Kidney epithelial cell (primary cell): Measurements from ENCODE around the gene PTPRD. TPM values are rescaled to one million over a fixed set of nuclear protein-coding genes. Genes with fewer than 3 reads are reported as not detected.

Experiments used
- DNase-seq: peaks from one replicate; pipeline ENCODE4 v3.0.0-alpha.2; 2010; ENCODE audit warnings: low read depth
- H3K27me3 ChIP-seq: 2 replicates; pipeline ENCODE4 v1.6.0; 2011; ENCODE audit warnings: low read length; ENCODE audit not compliant: control insufficient read depth, insufficient read depth
- H3K36me3 ChIP-seq: 2 replicates; pipeline ENCODE4 v1.5.1; 2011; ENCODE audit warnings: low read length; ENCODE audit not compliant: control insufficient read depth, insufficient read depth
- H3K4me3 ChIP-seq: 2 replicates; pipeline ENCODE4 v1.5.1; 2011; ENCODE audit warnings: low read depth, mild to moderate bottlenecking, control low read depth, low read length
- CTCF ChIP-seq: IDR thresholded peaks from 2 replicates; pipeline ENCODE4 v1.5.1; 2011; ENCODE audit warnings: mild to moderate bottlenecking, moderate library complexity, low read length, control low read depth, inconsistent platforms; ENCODE audit not compliant: insufficient read depth, poor library complexity, severe bottlenecking
- total RNA-seq: library from RNA; depleted of rRNA; stranded (reverse); fragments of >200 nt; gene quantifications from 2 replicates; pipeline ENCODE4 v1.2.3, GENCODE V29; 2015

The PTPRD gene
- total RNA-seq, 1 donor from 2014 or later = 18.8 TPM

- DNase-seq = no peak
- no peaks in the 10 kb centered on the region for H3K27me3 ChIP-seq
- H3K4me3 ChIP-seq = no peak overlapping the region
- TF ChIP-seq CTCF = no peak
- no peaks in the 10 kb centered on the region for H3K36me3 ChIP-seq
Observed at GRCh38 chr9:9817176-9817575, 795.6 kb downstream of the PTPRD start.

GRCh38 chr9:9804109-9804508 lies 808.7 kb downstream of the PTPRD start:
- no peak for TF ChIP-seq CTCF

GRCh38 chr9:9799287-9799686 lies 813.5 kb downstream of the PTPRD start:
- H3K4me3 ChIP-seq = no peak overlapping the region

More at GRCh38 chr9:9804109-9804508, 808.7 kb downstream of the PTPRD start:
- Histone ChIP-seq H3K36me3 (no peaks in the 10 kb centered on the region), H3K4me3 (no peak overlapping the region), H3K27me3 (no peaks in the 10 kb centered on the region)
- DNase-seq = no peak

GRCh38 chr9:9792144-9792857 lies 820.5 kb downstream of the PTPRD start:
- Histone ChIP-seq H3K4me3 (no peak overlapping the region), H3K27me3 (no peaks in the 10 kb centered on the region), H3K36me3 (no peaks in the 10 kb centered on the region)
- no peak for DNase-seq
- no peak for TF ChIP-seq CTCF

More at GRCh38 chr9:9799287-9799686, 813.5 kb downstream of the PTPRD start:
- H3K27me3 ChIP-seq = no peaks in the 10 kb centered on the region
- H3K36me3 ChIP-seq = no peaks in the 10 kb centered on the region
- DNase-seq = no peak
- no peak for TF ChIP-seq CTCF

- no peaks in the 10 kb centered on the region for H3K36me3 ChIP-seq
- H3K27me3 ChIP-seq = no peaks in the 10 kb centered on the region
- DNase-seq = peak; percentile 4
- no peak overlapping the region for H3K4me3 ChIP-seq
- TF ChIP-seq CTCF = peak; percentile 24
Observed at GRCh38 chr9:9791611-9792010, 821.2 kb downstream of the PTPRD start.

GRCh38 chr9:9790216-9790872 lies 822.5 kb downstream of the PTPRD start:
- H3K27me3 ChIP-seq = no peaks in the 10 kb centered on the region
- peak; percentile 89 for TF ChIP-seq CTCF
- H3K36me3 ChIP-seq = no peaks in the 10 kb centered on the region
- H3K4me3 ChIP-seq = no peak overlapping the region
- peak; percentile 10 for DNase-seq
